SJCRH30 (cell line): ENCODE data around the gene NOD1. TPM values are rescaled to one million over a fixed set of nuclear protein-coding genes. Genes with fewer than 3 reads are reported as not detected.
"Not testable (repeated sequence)": the region's sequence is repeated elsewhere in the genome, so short reads cannot be mapped to it uniquely, and the experiment has no call there.

Source experiments
- DNase-seq, 2 experiments: peaks; one replicate each; pipeline ENCODE4 v3.0.0-alpha.2; 2015 to 2020
- H3K27ac ChIP-seq: fragments of 250-450 bp; sonication (Bioruptor Pico); 2 replicates; pipeline ENCODE4 v1.5.1; 2020; ENCODE audit warnings: mild to moderate bottlenecking, moderate library complexity
- H3K27me3 ChIP-seq: fragments of 250-450 bp; sonication (Bioruptor Pico); 2 replicates; pipeline ENCODE4 v1.5.1; 2020; ENCODE audit warnings: mild to moderate bottlenecking, moderate library complexity
- H3K36me3 ChIP-seq: fragments of 250-450 bp; sonication (Bioruptor Pico); 2 replicates; pipeline ENCODE4 v1.5.1; 2020; ENCODE audit warnings: mild to moderate bottlenecking, moderate library complexity
- H3K4me1 ChIP-seq: fragments of 250-450 bp; sonication (Bioruptor Pico); 2 replicates; pipeline ENCODE4 v1.5.1; 2020; ENCODE audit warnings: mild to moderate bottlenecking, moderate library complexity
- H3K4me3 ChIP-seq: fragments of 250-450 bp; sonication (Bioruptor Pico); 2 replicates; pipeline ENCODE4 v1.5.1; 2020; ENCODE audit warnings: mild to moderate bottlenecking, moderate library complexity
- H3K9me3 ChIP-seq: fragments of 250-450 bp; sonication (Bioruptor Pico); replicated peaks from 2 replicates; pipeline ENCODE4 v1.5.1; 2020; ENCODE audit warnings: mild to moderate bottlenecking, moderate library complexity
- total RNA-seq: library from RNA; depleted of rRNA; stranded (reverse); fragments of >200 nt; shearing (Covaris generic); gene quantifications from 2 replicates; pipeline ENCODE4 v1.2.3, GENCODE V29; 2014

Gene NOD1
- total RNA-seq, 1 experiment from 2014 or later, result 11.4 TPM

DNA sequence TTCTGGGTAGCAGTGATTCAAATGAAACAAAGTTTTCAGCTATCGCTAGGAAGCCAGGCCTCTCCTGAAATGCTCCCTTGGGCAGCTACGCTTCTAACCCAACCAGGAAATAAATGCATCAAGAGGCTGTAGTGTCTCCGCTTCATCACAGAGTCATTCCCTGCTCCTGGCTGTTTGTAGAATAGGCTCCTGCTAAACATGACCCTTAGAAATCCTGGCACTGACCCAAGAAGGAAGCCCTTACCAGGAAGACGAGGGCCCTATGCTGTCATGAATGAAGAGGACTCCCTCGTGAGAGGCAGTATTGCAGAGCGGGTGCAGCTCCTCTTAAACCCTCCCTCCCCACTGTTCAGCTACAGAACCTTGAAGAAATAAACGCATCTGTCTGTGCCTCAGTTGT is 48.3 kb downstream of the NOD1 start:
- Histone ChIP-seq H3K36me3 (peaks cover 36% of the 10 kb centered on the region), H3K9me3 (no peaks in the 10 kb centered on the region), H3K4me3 (no peak overlapping the region), H3K27ac (no peak overlapping the region), H3K27me3 (no peaks in the 10 kb centered on the region), H3K4me1 (no peaks in the 10 kb centered on the region)
- DNase-seq, result peak in 1 of 2 experiments; percentile 21

DNA sequence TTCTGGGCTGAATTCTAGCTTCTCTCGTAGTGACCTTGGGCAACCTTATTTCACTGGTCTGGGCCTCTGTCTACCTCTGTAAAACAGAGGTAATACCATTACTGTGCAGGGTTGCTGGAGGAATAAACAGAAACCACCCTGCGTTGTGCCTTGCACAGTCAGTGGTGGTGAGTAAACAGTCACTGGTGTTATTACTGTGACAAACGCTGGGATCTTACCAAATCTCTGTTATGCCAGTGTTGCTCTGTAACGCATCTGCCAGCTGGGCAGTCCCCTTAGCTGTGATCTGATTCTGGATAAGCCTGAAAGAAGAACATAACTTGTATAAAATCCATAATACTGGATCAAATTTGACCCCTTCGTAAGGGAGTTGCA is 49.4 kb downstream of the NOD1 start:
- peaks cover 30% of the 10 kb centered on the region for H3K36me3 ChIP-seq
- H3K9me3 ChIP-seq, result no peaks in the 10 kb centered on the region
- no peak overlapping the region for H3K27ac ChIP-seq
- H3K4me3 ChIP-seq, result no peak overlapping the region
- no peak for DNase-seq
- no peaks in the 10 kb centered on the region for H3K4me1 ChIP-seq
- no peaks in the 10 kb centered on the region for H3K27me3 ChIP-seq

DNA sequence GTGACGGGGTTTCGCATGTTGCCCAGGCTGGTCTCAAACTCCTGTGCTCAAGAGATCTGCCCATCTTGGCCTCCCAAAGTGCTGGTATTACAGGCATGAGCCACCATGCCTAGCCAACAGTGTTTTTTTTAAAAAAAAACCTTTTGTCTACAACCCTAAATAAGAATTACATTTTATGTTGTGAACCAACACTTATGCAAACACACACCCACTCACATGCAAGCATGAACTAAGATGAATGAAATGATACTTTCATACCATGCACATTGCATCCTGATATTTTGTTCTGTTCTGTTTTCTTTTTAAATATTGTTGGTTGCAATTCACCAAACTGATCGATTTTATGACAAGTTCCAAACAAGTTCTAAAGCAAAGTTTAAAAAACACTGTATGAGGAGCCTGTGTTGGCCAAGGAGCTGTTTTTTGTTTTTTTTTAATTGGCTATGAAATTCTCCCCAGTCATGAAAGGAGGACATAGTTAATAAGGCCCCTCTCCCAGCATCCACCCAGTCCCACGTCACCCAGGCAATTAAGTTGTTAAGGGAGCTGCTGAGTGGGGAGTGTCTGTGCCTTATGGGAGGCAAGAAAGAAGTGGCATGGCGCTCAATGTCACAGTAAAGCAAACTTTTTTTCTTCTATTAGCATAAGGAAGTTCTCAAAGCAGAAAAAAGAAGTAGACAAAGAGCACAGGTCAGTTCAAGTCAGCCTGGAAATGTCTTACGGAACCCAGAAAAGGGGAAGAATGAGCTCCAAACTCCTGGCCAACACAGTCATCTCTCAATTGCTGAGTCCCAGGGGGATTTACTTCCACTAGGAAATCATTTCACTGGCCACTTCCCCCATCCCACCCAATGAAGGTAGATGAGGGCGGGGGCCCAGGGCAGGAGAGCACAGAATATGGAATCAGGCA is 50.1 kb downstream of the NOD1 start:
- Histone ChIP-seq H3K36me3 (peaks cover 28% of the 10 kb centered on the region), H3K27me3 (no peaks in the 10 kb centered on the region), H3K4me1 (no peaks in the 10 kb centered on the region), H3K9me3 (no peaks in the 10 kb centered on the region), H3K4me3 (no peak overlapping the region), H3K27ac (no peak overlapping the region)
- no peak for DNase-seq

DNA sequence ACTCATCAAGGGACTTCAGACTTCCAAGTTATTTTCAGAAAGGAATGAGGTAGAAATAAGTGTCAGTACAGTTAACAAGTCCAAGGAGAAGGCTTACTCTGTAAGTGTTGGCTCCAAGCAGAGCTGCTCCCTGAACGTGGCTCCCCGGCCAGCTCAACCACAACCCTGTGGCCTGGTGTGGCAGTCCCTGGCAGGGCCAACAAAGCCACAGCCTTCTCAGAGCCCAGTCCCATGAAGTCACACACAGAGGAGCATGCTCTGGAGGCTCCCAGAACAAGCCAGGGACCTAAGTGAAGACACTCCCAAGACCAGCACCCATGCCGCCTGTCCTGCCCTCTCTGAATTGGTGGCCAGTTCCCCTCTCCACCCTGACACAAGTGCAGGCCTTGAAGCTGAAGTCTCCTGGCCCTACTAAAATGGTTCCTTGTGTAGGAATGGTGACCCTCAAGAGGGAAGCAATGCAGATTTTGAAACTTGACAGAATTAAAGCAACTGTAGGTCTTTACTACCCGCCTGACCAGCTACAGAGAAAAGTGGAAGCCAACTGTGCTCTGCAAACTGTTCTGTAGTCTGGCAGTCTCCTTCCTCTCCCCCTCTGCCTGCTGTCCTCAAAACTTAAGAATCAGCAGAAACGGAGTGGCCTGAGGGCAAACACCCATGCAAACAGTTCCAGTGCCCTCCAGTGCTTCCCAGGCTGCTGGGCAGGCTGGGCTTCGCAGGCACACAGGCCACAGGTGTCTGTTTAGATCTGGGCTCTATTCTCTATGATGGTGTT is 51.1 kb downstream of the NOD1 start:
- DNase-seq, result no peak
- Histone ChIP-seq H3K4me1 (no peaks in the 10 kb centered on the region), H3K27ac (no peak overlapping the region), H3K4me3 (no peak overlapping the region), H3K27me3 (no peaks in the 10 kb centered on the region), H3K36me3 (peaks cover 28% of the 10 kb centered on the region), H3K9me3 (no peaks in the 10 kb centered on the region)

DNA sequence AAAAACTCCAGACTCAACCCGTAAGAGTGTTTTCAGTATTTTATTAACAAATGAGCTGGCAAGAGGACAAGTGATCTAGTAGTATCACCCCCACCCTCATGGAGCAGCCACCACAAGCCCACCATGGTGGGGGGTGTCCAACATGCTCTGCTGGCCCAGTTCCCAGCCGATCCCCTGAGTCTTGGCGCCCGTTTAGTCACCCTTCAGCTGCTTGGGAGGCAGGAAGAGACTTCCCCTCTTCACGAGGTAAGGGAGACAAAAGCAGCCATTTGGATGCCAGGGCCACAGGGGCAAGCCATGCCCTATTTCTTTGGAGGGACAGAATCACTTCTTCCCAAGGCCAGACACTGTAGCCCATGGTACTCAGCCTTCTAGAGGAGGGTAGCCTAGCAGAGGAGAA is 54.1 kb downstream of the NOD1 start:
- DNase-seq, result no peak
- Histone ChIP-seq H3K36me3 (peaks cover 20% of the 10 kb centered on the region), H3K9me3 (no peaks in the 10 kb centered on the region), H3K4me1 (no peaks in the 10 kb centered on the region), H3K27me3 (no peaks in the 10 kb centered on the region), H3K4me3 (no peak overlapping the region), H3K27ac (no peak overlapping the region)

DNA sequence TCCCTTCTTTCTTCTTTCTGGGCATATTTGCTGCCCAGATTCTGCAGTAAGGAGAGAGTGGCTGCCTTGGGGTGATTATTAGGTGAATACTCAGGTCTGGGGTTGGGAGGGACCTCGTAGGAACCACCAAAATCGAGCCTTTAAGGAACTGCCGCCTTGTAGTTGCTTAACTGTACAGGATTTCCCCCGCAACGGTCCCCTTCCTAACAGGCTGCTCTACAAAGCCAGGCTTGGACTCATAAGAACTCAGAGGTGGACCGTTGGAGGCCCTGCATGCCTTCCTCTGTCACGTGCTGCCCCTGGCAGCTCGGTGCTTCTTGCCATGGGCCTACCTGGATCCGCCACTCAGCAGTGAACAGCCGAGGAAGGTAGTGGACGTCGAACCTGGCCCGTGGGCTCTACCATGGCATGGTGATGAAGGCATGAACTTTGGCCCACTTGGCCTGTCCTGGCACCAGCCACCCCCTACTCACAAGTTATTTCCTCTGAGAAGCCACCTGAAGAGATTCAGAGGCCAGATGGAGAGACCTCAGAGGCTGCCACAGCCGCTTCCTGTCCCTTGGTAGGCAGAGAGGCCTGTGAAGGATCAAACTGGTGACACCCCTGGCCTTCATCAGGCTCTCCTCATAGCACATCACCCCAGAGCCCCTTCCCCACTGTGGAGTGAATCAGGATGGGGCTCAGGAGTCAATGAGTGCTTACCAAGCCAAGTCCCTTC is 54.6 kb downstream of the NOD1 start:
- no peaks in the 10 kb centered on the region for H3K4me1 ChIP-seq
- DNase-seq, result no peak
- no peaks in the 10 kb centered on the region for H3K27me3 ChIP-seq
- 0 out of 2 replicates have a peak, but pooled peaks cover 3% of the 10 kb centered on the region for H3K9me3 ChIP-seq
- H3K4me3 ChIP-seq, result no peak overlapping the region
- peaks cover 16% of the 10 kb centered on the region for H3K36me3 ChIP-seq
- H3K27ac ChIP-seq, result no peak overlapping the region

DNA sequence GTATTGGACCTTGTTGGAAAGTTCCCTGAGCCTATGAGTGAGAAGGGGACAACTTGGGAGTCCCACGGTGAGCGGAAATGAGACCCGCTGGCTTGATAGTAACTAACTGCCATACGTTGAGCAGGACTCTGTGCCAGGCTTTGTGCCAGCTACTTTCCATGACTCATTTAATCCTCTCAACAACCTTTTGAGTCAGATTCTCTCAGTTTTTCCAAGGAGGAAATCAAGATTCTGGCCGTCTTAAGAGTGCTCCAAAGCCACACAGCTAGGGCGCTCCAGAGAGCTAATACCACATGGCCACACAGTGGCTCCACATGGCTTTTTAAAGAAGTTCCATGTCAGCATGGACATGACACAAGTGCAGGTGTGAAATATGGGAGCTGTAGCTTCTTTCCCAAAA is 55.7 kb downstream of the NOD1 start:
- no peak for DNase-seq
- H3K4me1 ChIP-seq, result no peaks in the 10 kb centered on the region
- peaks cover 14% of the 10 kb centered on the region for H3K36me3 ChIP-seq
- no peak overlapping the region for H3K4me3 ChIP-seq
- H3K27me3 ChIP-seq, result no peaks in the 10 kb centered on the region
- H3K9me3 ChIP-seq, result 0 out of 2 replicates have a peak, but pooled peaks cover 3% of the 10 kb centered on the region
- no peak overlapping the region for H3K27ac ChIP-seq

DNA sequence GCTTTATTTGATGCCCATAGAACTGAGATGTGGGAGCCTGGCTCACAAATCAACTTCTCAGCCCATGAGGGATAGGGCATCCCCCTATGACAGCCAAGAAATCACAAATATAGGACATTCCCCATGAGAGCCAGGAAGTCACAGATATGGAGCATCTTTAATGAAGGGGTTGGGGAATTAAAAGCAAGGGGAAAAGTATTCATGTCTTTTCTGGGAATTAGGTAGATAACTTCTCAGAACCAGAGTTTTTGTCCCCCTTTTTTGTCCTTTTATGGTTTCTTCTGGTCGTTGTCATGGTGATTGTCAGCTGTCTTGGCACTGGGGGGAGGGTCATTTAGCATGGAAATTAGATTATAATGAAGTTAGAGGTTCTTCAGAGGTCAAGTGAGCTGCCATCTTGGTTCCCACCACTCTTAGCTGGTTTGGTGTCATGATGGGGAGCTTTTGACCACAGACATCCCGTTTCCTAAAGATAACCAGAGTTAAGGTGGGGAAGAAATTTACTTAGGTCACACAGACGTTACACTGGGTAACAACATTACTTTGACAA is 56.9 kb downstream of the NOD1 start:
- no peak overlapping the region for H3K4me3 ChIP-seq
- no peak for DNase-seq
- H3K27me3 ChIP-seq, result no peaks in the 10 kb centered on the region

DNA sequence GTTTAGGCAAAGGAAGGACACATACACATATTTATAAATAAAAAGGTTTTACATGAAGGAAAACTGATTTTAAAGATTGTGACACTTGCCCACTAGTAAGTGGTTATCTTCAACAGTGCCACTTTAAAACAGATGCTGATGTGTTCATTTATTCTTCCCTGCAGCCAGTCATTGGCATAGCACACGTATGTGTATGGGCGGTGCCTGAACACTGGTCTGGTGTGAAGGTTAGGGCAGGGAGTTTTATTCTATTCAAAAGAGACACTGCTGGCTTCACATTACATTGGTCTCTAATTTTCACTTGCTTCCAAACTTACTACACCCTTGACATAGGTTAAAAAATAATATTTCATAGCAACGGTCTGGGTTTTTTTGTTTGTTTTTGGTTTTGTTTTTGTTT is 57.9 kb downstream of the NOD1 start:
- Histone ChIP-seq H3K4me3 (no peak overlapping the region), H3K36me3 (peaks cover 7% of the 10 kb centered on the region), H3K9me3 (0 out of 2 replicates have a peak, but pooled peaks cover 3% of the 10 kb centered on the region), H3K4me1 (no peaks in the 10 kb centered on the region), H3K27me3 (no peaks in the 10 kb centered on the region), H3K27ac (no peak overlapping the region)
- no peak for DNase-seq

More for the DNA sequence above, 56.9 kb downstream of the NOD1 start:
- Histone ChIP-seq H3K27ac (no peak overlapping the region), H3K9me3 (0 out of 2 replicates have a peak, but pooled peaks cover 3% of the 10 kb centered on the region), H3K4me1 (no peaks in the 10 kb centered on the region), H3K36me3 (peaks cover 10% of the 10 kb centered on the region)

DNA sequence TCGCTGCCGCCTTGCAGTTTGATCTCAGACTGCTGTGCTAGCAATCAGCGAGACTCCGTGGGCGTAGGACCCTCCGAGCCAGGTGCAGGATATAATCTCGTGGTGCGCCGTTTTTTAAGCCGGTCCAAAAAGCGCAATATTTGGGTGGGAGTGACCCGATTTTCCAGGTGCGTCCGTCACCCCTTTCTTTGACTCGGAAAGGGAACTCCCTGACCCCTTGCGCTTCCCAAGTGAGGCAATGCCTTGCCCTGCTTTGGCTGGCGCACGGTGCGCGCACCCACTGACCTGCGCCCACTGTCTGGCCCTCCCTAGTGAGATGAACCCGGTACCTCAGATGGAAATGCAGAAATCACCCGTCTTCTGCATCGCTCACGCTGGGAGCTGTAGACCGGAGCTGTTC is 58.5 kb downstream of the NOD1 start:
- not testable (repeated sequence) for H3K27me3 ChIP-seq, H3K27ac ChIP-seq, H3K9me3 ChIP-seq, H3K4me3 ChIP-seq, H3K4me1 ChIP-seq, DNase-seq, H3K36me3 ChIP-seq

DNA sequence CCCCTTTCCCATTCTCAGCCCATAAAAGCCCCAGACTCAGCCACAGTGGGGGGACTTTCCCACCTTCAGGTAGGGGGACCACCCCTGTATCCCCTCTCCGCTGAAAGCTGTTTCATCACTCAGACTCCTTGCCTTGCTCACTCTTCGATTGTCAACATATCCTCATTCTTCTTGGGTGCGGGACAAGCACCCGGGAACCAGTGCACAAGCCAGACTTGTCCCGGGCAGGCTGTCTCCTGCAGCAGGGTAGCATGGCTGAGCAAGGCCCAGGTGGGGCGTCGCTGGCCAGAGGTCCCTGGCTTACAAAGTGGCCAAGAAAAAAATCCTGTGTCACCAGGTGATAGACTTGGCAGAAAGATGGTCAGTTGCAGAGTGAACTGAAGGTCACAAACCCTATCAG is 64.7 kb downstream of the NOD1 start:
- Histone ChIP-seq H3K27me3 (no peaks in the 10 kb centered on the region), H3K36me3 (no peaks in the 10 kb centered on the region), H3K4me3 (no peak overlapping the region), H3K9me3 (peaks cover 4% of the 10 kb centered on the region; the same call in 1 of the 2 replicates), H3K4me1 (no peaks in the 10 kb centered on the region), H3K27ac (no peak overlapping the region)
- no peak for DNase-seq

DNA sequence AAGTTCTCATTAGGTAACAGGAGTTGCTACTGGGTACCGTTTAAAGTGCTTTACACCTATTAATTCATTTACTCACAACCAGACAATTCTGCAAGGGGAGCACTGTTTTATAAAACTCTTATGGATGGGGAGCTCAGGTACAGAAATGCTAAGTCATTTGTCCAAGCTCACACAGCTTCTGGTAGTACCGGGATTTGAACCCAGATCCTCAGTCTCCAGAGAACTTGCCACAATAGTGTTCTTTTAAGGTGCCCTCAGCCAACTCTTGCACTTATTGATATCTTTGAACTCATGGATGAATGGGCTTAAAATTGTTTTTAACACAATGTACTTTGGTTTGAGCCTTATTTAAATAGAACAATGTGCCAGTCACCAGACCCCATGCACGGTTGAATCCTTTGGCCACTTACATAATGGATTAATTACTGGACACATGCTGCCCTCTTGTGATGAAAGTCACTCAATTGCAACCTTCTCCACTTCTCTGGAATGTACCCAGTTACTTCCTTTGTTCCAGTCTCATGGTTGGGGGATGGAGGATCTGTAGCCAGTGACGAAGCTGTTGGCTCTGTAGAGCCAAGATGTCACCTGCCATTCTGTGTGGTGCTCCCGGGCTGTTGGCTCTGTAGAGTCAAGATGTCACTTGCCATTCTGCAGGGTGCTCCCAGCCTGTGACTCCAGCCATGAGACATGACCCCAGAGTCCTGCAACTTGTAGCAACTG is 65.6 kb downstream of the NOD1 start:
- no peaks in the 10 kb centered on the region for H3K27me3 ChIP-seq
- H3K36me3 ChIP-seq, result no peaks in the 10 kb centered on the region
- H3K27ac ChIP-seq, result no peak overlapping the region
- DNase-seq, result peak; percentile 56 to 88
- H3K4me1 ChIP-seq, result no peaks in the 10 kb centered on the region
- H3K4me3 ChIP-seq, result no peak overlapping the region
- peaks cover 4% of the 10 kb centered on the region; the same call in 1 of the 2 replicates for H3K9me3 ChIP-seq

DNA sequence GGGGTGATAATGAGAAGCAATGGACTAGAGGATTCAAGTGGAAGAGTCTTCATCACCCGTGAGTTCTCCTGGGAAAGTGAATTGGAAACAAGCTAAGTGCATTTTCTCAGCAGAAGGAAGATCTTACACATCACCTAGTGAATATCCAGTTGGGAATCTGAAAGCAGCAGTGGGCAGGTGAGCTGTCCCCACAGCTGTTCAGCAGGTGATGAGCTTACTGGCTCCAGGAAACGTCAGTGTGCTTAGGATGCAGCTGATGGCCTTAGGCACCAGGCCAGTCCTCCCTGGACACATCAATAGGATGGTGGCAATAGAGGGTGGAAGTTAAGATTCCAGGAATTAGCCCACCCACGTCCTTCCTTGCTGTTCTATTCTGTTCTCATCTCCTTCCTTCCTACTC is 66.7 kb downstream of the NOD1 start:
- no peak overlapping the region for H3K27ac ChIP-seq
- no peak overlapping the region for H3K4me3 ChIP-seq
- peaks cover 6% of the 10 kb centered on the region; the same call in 1 of the 2 replicates for H3K4me1 ChIP-seq
- no peaks in the 10 kb centered on the region for H3K36me3 ChIP-seq
- H3K27me3 ChIP-seq, result no peaks in the 10 kb centered on the region
- no peak for DNase-seq
- H3K9me3 ChIP-seq, result peaks cover 4% of the 10 kb centered on the region; the same call in 1 of the 2 replicates

DNA sequence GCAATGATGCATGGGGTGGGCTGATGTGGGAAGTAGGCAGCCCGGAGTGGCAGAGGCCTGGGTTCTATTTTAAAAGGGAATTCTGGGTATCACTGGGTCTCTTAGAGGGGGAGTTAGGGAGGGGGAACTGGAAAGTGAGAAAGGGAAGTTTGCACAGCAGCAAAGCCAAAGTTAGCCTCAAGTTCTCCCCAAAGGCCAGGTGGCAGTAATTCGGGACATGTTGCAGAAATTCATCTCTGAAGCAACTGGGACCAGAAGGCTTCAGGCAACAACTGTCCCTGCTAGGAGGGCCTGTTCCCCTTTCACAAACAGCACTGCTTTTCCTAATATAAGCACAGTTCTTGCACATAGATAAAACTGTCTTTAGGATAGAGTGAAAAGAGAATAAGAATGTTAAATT is 67.4 kb downstream of the NOD1 start:
- no peaks in the 10 kb centered on the region for H3K36me3 ChIP-seq
- no peak overlapping the region for H3K27ac ChIP-seq
- H3K9me3 ChIP-seq, result peaks cover 4% of the 10 kb centered on the region; the same call in 1 of the 2 replicates
- no peak overlapping the region for H3K4me3 ChIP-seq
- peaks cover 7% of the 10 kb centered on the region; the same call in 1 of the 2 replicates for H3K4me1 ChIP-seq
- H3K27me3 ChIP-seq, result no peaks in the 10 kb centered on the region
- DNase-seq, result no peak
